ENCODE data around the gene ARHGAP44.

The ARHGAP44 gene

GRCh38 chr17:12994341-12995074, 205.2 kb downstream of the ARHGAP44 start:
- no peak for DNase-seq (ENCODE audit: low read depth in 2 of 3, low spot score in 1 of 3)

GRCh38 chr17:12995106-12995895, 206.0 kb downstream of the ARHGAP44 start:
- DNase-seq (ENCODE audit: low read depth in 2 of 3, low spot score in 1 of 3) = no peak

- DNase-seq (ENCODE audit: low read depth in 2 of 3, low spot score in 1 of 3) = no peak
These were observed 206.6 kb downstream of the ARHGAP44 start for GRCh38 chr17:12995896-12996295.

GRCh38 chr17:12996357-12996756, 207.1 kb downstream of the ARHGAP44 start:
- no peak for DNase-seq (ENCODE audit: low read depth in 2 of 3, low spot score in 1 of 3)

- no peak for DNase-seq (ENCODE audit: low read depth in 2 of 3, low spot score in 1 of 3)
These were observed 207.6 kb downstream of the ARHGAP44 start for GRCh38 chr17:12996941-12997340.

- DNase-seq (ENCODE audit: low read depth in 2 of 3, low spot score in 1 of 3) = no peak
These were observed 209.2 kb downstream of the ARHGAP44 start for GRCh38 chr17:12998461-12998860.

GRCh38 chr17:12998874-12999273, 209.6 kb downstream of the ARHGAP44 start:
- DNase-seq (ENCODE audit: low read depth in 2 of 3, low spot score in 1 of 3) = no peak

- DNase-seq (ENCODE audit: low read depth in 2 of 3, low spot score in 1 of 3) = no peak
These were observed 211.3 kb downstream of the ARHGAP44 start for GRCh38 chr17:13000561-13000960.

- DNase-seq (ENCODE audit: low read depth in 2 of 3, low spot score in 1 of 3) = no peak
These were observed 212.8 kb downstream of the ARHGAP44 start for GRCh38 chr17:13001991-13002615.

- peak in 2 of 3 donors; percentile 27 to 35 for DNase-seq (ENCODE audit: low read depth in 2 of 3, low spot score in 1 of 3)
These were observed 213.6 kb downstream of the ARHGAP44 start for GRCh38 chr17:13002761-13003453.

- no peak for DNase-seq (ENCODE audit: low read depth in 2 of 3, low spot score in 1 of 3)
These were observed 214.2 kb downstream of the ARHGAP44 start for GRCh38 chr17:13003454-13003851.

GRCh38 chr17:13003927-13004326, 214.6 kb downstream of the ARHGAP44 start:
- DNase-seq (ENCODE audit: low read depth in 2 of 3, low spot score in 1 of 3) = no peak

GRCh38 chr17:13004336-13004735, 215.0 kb downstream of the ARHGAP44 start:
- DNase-seq (ENCODE audit: low read depth in 2 of 3, low spot score in 1 of 3) = no peak

- no peak for DNase-seq (ENCODE audit: low read depth in 2 of 3, low spot score in 1 of 3)
These were observed 216.2 kb downstream of the ARHGAP44 start for GRCh38 chr17:13005530-13005929.

GRCh38 chr17:13008461-13008860, 219.2 kb downstream of the ARHGAP44 start:
- DNase-seq (ENCODE audit: low read depth in 2 of 3, low spot score in 1 of 3) = no peak

GRCh38 chr17:13010959-13011358, 221.7 kb downstream of the ARHGAP44 start:
- no peak for DNase-seq (ENCODE audit: low read depth in 2 of 3, low spot score in 1 of 3)

- no peak for DNase-seq (ENCODE audit: low read depth in 2 of 3, low spot score in 1 of 3)
These were observed 225.5 kb downstream of the ARHGAP44 start for GRCh38 chr17:13014801-13015200.

GRCh38 chr17:13016881-13017654, 227.8 kb downstream of the ARHGAP44 start:
- peak in 1 of 3 donors; percentile 3 for DNase-seq (ENCODE audit: low read depth in 2 of 3, low spot score in 1 of 3)

GRCh38 chr17:13017655-13018459, 228.6 kb downstream of the ARHGAP44 start, which contains the start of gene ELAC2:
ELAC2 (minus strand) TSS chr17:13018027; CDS start chr17:13017947, 80 bp downstream.
- peak; percentile 95 to 96 (median 95) for DNase-seq (ENCODE audit: low read depth in 2 of 3, low spot score in 1 of 3)

- DNase-seq (ENCODE audit: low read depth in 2 of 3, low spot score in 1 of 3) = no peak
These were observed 234.7 kb downstream of the ARHGAP44 start for GRCh38 chr17:13024016-13024415.

Measured in stimulated activated CD4-positive, alpha-beta T cell treated with anti-CD3 and anti-CD28 coated beads, Interleukin-12 subunit alpha, Interleukin-12 subunit beta, amount 100 ng/mL, for 48 hours (primary cell).